NOMO-1 treated with DMSO at 0.1 percent for 48 hours (cell line): ENCODE results near the gene TSR3.
A peak's percentile ranks its signal among the peaks of the same experiment; 100 is the strongest.

Experiments used
- DNase-seq: peaks from one replicate; lab custom pipeline; 2025; ENCODE audit not compliant: unreplicated experiment; lab: John Stamatoyannopoulos, UW

Gene TSR3

DNA sequence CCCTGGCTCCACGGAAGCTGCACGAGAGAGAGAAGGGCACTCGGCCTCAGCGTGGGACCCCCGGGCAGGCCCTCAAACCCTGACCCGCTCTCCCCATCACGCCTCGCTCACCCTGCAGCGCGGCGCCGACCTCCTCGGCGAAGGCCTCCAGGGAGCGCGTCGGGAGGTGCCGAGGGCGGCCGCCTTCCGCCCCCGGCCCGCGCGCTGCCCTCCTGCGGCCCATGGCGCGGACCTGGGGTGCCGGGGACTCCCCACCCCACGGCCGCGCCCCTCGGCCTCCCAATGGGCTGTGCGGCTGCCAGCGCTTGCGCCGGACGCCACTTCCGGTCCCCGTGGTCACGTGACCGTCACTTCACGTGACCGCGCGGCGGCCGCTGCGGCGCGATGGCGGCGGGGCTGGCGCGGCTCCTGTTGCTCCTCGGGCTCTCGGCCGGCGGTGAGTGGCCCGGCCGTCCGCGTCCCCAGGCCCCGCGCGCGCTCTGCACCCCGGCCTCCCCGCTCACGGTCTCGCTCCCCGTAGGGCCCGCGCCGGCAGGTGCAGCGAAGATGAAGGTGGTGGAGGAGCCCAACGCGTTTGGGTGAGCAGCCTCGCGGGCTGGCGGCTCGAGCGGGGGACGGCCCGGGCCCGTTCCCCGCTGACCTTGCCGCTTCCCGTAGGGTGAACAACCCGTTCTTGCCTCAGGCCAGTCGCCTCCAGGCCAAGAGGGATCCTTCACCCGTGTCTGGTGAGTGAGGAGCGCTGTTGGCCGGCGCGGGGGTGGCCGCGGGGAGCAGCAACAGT, at the start of gene TSR3, which contains the start of gene GNPTG:
Gene TSR3, minus strand, starts transcription at position 297 of the 781 bp plus-strand sequence. Its CDS starts 74 bp downstream, at position 223.
Gene GNPTG, plus strand, starts transcription at position 350 of the 781 bp plus-strand sequence. Its CDS starts 35 bp downstream, at position 385.
- DNase-seq = peak; percentile 56

DNA sequence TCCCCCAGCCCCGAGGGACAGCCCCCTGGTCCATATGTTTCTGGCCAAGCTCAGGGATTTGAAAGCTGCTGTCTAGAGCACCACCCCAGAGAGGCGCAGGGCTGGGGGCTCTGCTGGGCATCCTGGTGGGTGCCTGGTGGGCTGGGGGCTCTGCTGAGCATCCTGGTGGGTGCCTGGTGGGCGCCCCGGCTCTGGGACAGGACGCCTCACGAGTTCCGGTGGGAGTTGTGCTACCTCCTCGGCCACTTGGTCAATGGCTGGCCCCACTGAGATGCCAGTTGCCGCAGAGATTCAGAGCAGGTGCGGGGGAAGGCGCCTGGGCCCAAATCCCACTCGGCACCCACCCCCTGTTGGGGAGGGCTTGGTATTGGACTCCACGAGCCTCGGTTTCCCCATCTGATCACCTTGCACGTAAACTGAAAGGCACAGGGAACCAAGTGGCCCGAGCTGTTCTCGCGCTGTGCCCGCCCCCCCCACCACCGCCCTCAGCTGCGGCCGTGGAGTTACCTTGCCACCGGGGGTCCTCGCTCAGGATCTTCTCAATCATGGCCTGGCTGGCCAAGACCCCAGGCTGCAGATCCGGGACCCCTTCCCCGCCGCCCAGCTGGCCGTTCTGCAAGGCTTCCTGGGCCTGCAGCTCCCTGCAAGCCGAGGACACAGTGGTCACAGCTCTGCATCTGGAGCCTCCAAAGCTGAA, 49.5 kb upstream of the TSR3 start:
- DNase-seq = no peak

DNA sequence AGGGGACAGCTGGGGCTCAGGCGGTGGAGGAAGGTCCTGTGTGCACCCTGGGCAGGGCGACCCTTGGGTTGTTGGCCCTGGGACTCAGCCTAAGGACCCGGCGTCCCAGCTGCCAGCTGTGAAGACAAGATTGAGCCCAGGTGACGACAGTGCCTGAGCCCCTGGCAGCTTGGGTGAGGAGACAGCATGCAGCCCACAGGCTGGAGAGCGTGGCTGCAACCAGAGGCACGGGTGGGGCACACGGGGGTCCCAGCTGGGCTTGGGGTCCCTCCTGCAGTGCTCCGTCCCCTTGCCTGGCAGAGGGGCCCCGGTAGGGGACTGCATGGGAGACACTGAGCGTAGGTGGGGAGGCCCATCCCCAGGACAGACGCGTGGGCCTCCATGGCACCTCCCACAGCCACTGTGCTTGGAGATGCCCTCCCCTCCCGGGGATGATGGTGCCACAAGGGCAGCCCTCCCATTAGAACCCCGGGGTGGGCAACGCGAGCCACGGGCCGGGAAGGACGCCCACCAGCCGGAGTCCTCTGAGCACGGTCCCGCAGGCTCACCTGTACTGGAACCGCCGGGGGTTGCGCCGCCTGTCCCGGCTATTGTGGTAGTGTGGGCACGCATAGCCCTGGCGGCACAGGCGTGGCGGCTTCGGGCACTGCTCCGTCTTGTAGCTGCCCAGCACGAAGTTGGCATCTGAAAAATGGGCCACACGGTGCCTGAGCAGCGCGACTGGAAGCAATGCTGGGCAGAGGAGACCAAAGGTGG, 47.3 kb upstream of the TSR3 start:
- no peak for DNase-seq

DNA sequence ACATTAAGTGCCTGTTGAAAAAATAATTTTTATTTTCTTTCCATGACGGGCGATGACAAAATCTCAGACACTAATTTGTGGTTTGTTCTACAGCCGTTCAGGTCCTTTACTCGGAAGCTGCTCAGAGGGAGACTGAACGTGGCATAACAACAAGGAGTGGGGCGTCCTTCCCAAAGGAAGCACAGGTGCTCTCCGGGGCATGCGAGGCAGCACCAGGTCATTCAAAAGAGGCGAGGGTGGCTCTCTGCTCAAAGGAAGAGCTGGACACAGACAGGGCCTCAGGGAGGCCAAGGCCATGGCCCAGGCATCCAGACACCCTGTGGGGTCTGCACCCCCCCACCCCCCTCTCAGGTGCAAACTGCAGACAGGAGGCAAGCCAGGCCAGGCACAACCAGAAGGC, 46.7 kb upstream of the TSR3 start:
- DNase-seq = no peak

DNA sequence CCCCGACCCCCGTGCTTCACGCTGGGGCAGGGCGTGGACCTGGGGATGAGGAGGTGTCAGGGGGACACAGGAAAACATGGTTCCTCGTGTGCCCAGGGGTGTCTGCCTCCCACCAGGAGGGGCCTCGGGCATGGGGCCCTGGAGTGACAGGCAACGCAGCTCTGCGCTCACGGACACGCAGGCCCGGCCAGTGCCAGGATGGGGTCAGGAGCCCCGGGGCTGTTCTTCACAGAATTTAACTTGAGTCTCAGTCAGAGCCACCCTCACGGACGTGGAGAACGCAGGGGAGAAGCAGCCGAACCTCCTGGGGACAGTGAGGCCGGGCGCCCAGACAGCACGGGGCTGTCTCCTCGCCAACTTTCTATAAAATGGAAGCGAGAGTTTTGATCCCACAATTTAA, 46.1 kb upstream of the TSR3 start:
- no peak for DNase-seq

DNA sequence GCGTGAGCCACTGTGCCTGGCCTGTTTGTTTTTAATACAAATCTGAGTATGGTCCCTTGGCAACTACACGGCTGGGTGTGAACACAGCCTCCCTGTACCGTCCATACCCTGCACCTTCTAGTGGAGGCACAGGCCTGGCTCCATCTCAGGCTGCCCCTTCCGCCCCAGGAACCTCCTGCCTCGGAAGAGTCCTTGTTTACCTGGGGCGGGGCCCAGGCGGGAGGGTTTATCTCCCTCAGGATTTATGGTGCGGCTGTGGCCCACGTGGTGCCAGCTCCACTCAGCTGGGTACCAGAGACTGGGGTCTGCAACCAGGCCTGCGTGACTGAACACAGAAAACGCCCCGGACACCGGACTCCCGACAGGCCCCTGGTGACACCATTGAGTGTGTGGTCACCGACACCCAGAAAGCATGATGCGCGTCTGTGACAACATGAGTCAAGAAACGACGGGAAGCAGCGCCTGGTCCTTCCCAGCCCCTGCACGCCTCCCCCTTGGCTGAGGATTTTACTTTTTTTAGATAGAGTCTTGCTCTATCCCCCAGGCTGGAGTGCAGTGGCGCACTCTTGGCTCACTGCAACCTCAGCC, 43.9 kb upstream of the TSR3 start:
- DNase-seq = no peak

DNA sequence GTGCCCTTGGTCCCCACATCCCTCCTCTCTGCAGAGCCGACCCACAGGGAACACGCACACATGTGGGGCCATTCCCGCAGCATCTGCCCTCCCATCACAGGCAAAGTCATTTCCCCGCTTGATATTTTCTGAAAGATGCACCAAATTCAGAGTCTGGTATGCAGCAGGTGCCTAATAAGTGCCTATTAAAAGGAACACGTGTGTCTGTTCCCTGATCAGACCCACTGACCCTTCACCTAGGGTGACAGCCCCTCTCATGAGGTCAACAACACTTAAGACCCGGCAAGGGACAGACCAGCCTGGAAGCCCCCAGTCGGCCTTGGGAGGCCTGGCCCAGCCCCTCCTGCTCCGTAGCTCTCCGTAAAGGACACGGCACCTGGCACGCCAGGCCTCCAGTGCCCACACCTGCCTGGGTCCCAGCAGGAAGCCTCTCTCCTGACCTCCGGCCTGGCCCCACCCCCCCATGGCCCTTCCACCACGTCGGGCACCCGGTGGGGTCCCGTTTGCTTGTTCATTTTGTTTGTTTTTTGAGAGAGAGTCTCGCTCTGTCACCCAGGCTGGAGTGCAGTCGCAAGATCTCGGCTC, 42.8 kb upstream of the TSR3 start:
- DNase-seq = no peak

DNA sequence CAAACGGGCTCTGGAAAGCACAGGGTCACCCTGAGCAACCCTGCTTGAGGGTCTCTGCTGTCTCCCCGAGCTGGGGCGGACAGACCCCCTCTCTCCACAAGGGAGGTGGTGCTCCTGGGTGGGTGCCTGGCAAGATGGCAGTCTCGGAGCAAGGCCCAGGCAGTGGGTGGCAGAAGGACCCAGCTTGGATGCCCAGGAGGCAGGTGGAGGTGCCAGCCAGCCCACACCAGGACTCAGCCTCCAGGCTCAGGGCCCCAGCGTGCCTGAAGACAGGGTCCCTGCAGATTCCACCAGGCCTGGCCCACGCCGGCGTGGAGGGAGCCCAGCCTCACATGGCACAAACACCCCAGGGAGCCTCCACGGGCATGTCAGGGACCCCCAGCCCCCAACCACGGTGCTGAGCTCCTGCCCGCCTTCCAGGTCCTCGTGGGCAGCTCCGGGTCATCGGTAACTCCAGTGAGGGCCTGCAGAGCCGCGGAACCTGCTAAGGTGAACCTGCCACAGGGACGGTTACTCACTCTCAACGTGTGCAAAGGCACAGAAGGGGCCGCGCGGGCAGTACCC, 42.0 kb upstream of the TSR3 start:
- DNase-seq = no peak

DNA sequence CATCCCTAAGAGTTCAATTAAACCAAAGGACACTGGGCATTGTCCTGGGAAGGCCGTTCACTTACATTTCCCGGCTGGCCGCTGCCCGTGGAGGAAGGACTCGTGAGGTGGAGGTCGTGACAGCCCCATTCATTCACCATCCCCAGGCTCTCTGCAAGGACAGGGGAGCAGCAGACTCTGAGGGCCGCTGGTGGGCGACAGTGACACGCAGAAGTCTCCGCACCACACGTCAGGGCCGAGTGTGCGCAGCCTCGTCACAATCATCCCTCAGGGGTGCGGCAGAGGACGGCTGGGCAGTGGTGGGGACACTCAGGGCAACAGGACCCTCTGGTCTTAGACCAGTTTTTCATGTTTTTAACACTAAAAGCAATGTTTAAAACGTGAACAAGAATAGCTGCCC, 41.1 kb upstream of the TSR3 start:
- no peak for DNase-seq

DNA sequence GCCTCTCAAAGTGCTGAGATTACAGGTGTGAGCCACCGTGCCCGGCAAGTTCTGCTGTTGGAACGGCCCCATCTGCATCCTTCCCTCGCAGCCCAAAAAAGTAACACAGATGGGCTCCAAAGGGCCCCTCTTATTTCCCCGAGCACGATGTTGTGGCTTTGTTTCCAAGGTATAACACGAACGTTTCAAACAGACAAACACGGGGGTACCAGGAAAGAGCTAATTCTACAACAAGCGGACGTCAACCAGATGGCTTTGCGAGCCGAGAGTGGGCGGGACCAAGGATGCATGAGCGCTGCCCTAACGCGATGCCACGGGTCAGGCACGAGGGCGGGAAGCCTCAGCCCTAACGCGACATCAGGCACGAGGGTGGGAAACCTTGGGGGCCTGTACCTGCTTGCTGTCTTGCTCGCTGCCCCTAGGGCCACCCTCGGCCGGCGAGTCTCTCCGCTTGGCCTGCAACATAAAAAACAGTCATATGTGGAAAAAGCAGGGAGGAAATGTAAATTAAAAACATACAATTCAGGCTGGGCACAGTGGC, 38.6 kb upstream of the TSR3 start:
- no peak for DNase-seq

DNA sequence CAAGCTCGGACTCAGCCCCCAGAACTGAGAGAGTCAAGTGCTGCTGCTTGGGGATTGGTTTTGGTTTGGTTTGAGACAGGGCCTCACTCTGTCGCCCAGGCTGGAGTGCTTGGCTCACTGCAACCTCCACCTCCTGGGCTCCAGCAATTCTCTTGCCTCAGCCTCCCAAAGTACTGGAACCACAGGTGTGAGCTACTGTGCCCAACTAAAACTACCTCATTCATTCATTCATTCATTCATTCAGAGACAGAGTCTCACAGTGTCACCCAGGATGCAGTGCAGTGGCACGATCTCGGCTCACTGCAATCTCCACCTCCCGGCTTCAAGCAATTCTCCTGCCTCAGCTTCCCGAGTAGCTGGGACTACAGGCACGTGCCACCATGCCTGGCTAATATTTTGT, 38.1 kb upstream of the TSR3 start:
- DNase-seq = no peak

DNA sequence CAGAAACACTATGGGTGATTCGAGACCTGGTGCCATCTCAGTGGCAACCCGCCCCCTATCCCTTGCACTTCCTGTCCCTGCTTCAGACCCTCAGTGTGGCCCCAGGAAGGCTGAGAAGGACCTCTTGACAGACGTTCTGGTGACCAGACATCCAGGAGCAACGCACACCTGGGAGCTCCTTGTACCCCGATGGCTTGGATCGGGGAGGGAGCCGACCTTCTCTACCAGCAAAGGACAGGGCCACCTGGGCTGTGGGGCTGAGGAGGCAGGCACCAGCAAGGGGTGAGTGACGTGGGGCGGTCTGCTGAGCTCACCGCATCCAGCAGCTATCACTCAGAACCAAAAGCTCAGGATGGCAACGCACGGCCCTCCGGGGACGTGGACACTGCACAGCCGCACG, 35.7 kb upstream of the TSR3 start:
- DNase-seq = no peak

DNA sequence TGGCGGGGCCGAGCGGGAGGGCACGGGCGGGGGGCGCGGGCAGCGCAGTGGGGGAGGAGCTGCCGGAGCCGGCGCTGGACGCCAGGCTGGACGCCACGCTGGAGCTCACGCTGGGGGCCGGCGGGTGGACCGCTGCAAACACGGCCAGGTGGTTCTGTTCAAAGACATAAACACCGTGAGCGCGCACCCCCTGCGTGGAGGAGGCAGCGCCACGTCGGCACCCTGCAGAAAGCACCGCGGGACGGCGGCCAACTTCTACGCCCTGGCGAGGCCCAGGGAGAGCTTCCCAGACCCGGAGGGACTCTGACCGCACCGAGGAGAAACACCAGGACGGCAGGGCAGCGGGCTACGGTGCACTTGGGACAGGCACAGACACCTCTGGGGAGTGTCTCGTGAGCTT, 33.6 kb upstream of the TSR3 start:
- no peak for DNase-seq

DNA sequence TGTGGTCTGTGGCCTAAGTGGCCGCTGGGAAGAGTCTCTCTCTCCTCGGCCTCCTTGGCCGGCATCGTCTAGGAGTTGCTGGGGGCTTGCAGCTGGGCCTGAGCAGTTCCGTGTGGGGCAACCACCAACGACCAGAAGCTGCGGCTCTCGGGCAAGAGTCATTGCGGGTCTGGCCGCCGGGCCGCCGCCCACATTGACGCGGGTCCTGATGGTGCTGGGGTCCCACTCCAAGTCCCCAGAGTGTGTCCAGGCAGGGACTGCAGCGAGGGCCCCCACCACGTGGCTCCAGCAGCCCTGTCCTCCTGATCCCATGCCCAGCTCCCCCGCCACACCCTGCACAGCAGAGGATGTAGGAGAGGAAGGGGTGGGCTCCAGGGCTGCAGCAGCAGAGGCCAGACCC, 31.9 kb upstream of the TSR3 start:
- DNase-seq = no peak

DNA sequence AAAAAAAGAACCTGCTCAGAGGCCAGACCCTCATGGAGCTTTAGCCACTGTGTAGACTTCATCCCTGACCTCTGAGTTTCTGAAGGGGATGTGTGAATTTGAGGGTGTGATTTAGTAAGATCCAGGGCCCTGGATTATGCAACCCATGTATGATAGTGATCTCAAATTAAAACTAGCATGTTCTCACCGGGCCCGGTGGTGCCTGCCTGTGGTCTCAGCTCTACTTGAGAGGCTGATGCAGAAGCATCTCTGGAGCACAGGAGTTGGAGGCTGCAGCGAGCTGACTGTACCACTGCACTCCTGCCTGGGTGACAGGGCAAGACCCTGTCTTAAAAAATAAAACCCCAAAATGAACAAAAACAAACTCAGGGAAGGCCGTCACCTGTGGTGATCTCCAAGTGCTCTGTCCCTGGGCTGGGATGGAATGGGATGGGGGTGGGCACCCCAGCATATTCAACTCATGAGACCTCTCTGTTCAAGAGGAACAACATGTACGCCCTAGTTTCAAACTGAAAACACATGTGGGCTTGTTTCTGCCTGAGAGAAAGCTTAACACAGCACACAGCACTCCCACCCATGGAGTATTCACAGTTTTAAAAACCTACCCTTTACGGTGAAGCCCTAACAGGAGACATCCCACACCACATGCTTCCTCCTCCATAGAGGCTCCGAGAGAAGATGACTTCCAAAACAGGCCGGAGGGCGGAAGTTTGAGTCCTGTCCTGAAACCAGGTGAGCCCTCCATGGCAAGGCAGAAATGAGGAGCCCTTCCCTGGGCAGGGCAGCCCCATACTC, 30.1 kb upstream of the TSR3 start:
- DNase-seq = no peak

DNA sequence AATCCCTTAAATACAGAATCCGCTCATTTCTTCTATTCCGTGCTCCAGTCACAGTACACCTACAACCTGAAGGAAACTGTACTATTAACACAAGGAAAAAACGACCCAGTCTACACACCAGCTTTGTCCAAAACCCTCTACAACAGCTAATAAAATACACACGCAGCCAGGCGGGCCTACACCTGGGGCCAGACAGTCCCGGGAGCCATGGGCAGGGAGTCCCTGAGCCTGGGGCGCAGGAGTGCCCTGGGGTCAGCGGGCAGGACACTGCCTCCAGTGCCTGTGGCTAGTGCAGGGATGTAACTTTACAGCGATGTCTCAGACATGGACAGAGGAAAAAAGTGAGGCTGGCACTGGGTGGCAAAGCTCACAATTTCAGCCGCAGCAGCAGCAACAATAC, 28.5 kb upstream of the TSR3 start:
- DNase-seq = no peak

DNA sequence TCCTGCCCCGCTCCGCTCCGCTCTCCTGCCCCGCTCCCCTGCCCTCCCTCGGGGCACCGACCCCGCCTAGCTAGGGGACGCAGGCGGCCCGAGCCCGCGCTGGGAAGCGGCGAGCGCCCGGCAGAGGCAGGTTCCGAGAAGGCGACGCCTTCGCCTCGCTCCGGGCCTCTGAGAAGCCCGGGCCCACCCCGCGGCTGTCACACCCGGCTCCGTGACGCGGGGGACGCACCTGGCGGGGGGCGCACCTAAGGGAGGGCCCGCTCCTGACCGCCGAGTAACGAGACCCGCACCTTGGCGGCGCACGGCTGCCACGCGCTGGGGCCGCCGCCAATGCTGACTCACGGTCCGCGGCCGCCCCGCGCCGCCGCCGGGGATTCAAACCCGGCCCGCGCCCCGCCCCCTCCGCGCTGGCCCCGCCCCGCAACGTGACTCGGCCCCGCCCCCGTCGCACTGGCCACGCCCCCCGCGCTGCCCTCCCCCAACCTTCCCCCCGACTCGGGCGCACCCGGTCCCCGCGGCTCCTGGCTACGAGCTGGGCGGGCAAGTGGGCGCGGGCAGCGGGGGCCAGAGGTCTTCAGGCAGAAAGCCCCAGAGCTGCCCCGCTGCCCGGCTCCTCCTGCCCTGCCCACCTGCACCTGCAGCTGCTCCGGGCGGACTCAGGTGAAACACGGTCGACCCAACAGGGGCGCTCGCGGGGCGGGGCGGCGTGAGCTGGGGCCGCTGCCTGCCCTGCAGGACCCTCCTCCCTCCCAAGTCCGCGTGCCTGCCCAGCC, 27.8 kb upstream of the TSR3 start:
- DNase-seq = peak; percentile 30

DNA sequence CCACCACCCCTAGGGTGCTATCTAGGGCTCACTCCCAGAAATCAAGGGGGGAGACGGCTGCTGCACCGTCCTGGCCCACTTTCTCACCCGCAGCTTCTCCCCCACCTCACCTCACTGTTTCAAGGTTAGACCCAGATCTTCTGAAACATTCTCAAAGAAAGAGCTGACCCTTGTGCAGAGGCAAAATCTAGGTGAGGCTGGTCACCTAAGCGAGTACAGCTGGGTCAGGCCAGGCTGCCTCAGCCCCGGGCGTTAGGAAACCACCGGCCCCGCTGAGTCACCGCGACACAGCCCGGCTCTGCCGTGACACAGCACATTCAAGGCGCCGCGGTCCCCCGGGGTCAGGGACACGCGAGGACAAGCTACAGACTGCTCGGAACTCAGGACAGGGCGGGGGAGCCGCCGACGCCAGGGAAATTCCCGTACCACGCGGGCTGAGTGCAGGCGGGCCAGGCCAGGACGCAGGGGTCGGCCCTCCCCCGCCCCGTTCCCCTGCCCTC, 27.2 kb upstream of the TSR3 start:
- DNase-seq = peak; percentile 65
